Activated CD4-positive, alpha-beta T cell treated with anti-CD3 and anti-CD28 coated beads, Interleukin-2, amount 50 U/mL, for 4 hours (primary cell): ENCODE data around the gene SERPINE1.
"Not testable (repeated sequence)": the region's sequence is repeated elsewhere in the genome, so short reads cannot be mapped to it uniquely, and the experiment has no call there.

Experiments used
- DNase-seq, 2 experiments: peaks; one replicate each; pipeline ENCODE4 v3.0.0-alpha.2; 2020

The SERPINE1 gene

GRCh38 chr7:101103701-101104100 is 23.2 kb upstream of the SERPINE1 start:
- not testable (repeated sequence) for DNase-seq

GRCh38 chr7:101104193-101104713 is 22.7 kb upstream of the SERPINE1 start:
- DNase-seq = no peak

DNA sequence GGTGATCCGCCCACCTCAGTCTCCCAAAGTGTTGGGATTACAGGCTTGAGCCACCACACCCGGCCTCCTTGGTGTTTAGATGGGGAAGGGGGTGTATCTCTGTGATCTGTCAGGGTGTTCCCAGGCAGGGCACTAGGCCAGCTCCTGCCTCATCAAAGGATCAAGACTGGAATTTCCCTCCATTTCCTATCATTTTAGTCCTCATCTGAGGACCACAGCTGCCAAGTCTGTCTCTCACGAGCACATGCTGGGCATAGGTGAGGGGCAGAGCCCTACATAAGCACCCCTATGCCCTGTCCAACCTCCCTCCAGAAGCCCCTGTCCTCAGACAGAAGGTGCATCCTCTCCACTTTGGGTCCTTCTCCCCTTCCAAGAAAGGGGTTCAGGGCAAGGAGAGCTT is 22.1 kb upstream of the SERPINE1 start:
- no peak for DNase-seq

DNA sequence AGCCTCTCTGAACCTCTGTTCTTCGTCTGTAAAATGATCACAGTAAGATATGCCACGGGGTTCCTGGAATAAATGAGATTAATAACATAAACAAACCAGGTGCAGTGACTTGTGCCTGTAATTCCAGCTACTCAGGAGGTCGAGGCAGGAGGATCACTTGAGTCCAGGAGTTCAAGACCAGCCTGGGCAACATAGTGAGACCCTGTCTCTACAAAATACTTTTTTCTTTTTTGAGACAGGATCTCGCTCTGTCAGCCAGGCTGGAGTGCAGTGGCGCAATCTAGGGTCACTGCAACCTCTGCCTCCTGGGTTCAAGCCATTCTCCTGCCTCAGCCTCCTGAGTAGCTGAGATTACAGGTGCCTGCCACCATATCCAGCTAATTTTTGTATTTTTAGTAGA is 21.7 kb upstream of the SERPINE1 start:
- DNase-seq = not testable (repeated sequence)

GRCh38 chr7:101106386-101106785 is 20.5 kb upstream of the SERPINE1 start:
- no peak for DNase-seq

DNA sequence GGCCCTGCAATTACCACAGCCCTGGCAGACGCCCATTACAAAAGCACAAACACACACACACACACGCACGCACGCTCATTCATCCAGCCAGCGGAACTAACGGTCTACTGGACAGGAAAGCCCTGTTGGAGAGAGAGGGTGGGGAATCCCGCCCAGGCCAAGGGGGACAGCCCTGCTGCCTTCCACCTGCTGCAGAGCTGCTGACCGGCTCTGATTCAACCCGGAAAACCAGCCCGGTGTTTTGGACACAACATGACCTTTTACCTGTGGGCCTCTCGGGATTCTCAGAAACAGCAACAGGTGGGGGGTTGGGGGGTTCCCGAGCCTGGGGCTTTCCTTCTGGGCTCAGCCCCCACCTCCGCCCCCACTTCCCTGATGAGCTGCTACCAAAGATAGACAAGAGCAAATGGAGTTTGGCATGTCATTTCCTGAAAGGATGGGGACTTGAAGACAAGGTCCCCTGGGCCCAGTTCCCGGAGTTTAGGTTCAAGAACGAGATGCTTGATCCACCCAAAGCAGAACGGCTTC is 18.5 kb upstream of the SERPINE1 start:
- DNase-seq = no peak

DNA sequence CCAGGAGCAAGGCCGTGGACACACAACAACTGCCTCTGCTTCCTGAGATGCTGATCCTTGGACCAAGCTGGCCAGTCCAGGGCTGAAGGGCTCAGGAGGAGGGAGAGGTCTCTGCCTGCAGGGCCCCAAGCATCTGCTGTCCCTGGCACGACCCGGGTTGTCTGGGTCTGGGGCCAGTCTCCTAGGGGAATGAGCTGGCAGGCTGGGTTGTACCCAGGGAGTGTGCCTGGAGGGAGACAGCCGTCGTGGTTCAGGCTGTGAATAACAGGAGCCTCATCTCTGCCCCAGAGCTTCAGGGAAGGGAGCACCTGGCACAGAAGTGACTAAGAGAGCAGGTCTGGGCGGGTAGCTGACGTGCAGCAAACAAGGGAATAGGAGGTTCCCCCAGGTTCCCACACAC is 17.9 kb upstream of the SERPINE1 start:
- DNase-seq = no peak

GRCh38 chr7:101109368-101109767 is 17.5 kb upstream of the SERPINE1 start:
- DNase-seq = no peak

DNA sequence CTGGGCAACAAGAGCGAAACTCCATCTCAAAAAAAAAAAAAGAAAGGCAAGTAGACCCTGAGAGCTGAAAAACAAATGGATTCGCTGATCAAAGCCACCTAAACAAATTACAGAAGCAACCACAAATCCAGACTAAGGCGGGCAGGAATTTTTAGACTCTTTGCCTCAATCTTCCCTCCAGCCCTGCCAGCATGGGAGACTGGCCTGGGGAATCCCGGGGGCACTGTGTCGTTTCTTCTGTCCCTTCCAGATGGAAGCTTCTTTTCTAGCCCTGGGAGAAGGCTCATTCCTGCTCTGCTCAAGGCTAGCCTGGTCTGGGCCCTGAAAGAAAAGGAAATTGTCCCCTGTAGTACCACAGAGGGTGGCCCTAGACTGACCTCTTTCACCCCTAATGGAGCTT is 15.6 kb upstream of the SERPINE1 start:
- no peak for DNase-seq

- no peak for DNase-seq
Observed at GRCh38 chr7:101112233-101112632, 14.7 kb upstream of the SERPINE1 start.

DNA sequence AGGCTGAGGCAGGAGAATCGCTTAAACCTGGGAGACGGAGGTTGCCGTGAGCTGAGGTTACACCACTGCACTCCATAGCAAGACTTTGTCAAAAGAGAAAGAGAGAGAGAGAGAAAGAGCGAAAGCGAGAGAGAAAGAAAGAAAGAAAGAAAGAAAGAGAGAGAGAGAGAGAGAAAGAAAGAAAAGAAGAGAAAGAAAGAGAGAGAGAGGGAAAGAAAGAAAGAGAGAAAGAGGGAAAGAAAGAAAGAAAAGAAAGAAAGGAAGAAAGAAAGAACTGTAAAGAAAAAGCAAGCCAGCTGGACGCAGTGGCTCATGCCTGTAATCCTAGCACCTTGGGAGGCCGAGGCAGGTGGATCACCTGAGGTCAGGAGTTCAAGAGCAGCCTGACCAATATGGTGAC is 13.8 kb upstream of the SERPINE1 start:
- not testable (repeated sequence) for DNase-seq

GRCh38 chr7:101113836-101114235 is 13.1 kb upstream of the SERPINE1 start:
- DNase-seq = no peak

DNA sequence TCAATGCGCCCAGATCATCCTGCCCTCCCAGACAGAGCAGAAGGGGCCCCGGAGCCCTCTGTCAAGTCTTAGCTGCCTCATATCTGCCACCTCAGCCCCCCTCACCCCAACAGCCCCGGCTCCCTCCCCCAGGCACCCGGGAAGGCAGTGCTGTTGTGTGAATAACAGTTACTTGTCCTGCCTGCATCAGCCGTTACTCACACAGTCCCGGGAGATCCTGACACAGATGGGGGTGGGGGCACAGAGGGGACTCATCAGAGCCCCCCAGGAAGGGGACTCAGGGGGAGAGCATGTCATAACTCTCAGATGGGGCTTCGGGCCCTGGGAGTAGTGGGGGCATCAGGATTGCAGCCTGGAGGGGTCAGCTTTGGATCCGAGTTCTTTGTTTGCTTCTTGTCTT is 12.4 kb upstream of the SERPINE1 start:
- no peak for DNase-seq

GRCh38 chr7:101115215-101115614 is 11.7 kb upstream of the SERPINE1 start:
- no peak for DNase-seq

DNA sequence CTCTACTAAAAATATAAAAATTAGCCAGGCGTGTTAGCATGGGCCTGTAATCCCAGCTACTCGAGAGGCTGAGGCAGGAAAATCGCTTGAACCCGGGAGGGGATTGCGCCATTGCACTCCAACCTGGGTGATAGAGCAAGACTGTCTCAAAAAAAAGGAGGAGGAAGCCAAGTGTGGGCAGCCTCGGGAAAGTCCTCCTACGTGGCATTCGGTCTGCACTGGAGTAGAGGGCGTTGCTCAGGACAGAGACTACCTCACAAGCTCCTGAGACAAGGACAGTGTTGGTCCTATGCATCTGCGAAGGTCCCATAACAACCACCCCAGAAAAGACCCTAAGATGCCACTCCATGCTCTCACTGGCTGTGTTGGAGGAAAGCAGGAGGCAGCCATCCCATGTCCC is 10.0 kb upstream of the SERPINE1 start:
- DNase-seq = no peak

DNA sequence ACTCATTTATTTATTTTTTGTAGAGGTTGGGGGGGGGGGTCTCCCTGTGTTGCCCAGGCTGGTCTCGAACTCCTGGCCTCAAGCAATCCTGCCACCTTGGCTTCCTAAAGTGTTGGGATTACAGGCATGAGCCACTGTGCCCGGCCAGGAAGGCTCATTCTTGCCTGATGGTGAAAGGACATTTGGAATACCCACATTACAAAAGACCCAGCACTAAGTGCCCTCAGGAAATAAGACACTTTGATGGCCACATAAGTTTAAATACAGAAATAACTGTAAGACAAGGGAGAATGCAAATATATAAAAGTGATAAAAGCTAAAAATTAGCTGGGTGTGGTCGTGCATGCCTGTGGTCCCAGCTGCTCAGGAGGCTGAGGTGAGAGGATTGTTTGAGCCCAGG is 8.0 kb upstream of the SERPINE1 start:
- DNase-seq = no peak

DNA sequence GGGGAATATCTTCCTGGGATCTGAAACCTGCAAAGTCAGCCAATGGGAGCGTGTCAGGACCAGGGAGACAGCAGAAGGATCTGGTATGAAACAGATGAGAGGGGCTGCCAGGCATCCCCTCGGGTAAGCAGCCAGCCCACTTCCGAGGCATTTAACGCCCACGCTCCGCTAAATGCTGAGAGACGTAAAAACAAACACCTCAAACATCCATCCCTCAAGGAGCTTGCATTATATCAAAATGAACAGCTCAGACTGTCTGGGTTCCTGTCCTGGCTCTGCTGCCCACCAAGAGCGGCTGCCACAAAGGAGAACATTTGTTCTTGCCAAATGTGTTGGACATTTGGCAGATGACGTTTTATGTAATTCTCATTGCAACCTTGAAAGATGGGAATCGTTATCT is 7.0 kb upstream of the SERPINE1 start:
- no peak for DNase-seq

- no peak for DNase-seq
Observed at GRCh38 chr7:101120315-101120714, 6.6 kb upstream of the SERPINE1 start.

DNA sequence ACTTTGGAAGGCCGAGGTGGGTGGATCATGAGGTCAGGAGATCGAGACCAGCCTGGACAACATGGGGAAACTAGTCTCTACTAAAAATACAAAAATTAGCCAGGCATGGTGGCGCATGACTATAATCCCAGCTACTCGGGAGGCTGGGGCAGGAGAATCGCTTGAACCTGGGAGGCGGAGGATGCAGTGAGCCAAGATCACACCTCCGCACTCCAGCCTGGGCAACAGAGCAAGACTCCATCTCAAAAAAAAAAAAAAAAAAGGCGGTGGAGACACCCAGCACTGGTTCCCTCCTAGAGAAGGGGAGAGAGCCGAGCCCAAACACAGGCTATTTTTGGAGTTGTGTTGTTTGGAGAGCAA is 5.3 kb upstream of the SERPINE1 start:
- not testable (repeated sequence) for DNase-seq

GRCh38 chr7:101121991-101122932 is 4.6 kb upstream of the SERPINE1 start:
- DNase-seq = no peak

- no peak for DNase-seq
Observed at GRCh38 chr7:101122933-101123702, 3.8 kb upstream of the SERPINE1 start.

DNA sequence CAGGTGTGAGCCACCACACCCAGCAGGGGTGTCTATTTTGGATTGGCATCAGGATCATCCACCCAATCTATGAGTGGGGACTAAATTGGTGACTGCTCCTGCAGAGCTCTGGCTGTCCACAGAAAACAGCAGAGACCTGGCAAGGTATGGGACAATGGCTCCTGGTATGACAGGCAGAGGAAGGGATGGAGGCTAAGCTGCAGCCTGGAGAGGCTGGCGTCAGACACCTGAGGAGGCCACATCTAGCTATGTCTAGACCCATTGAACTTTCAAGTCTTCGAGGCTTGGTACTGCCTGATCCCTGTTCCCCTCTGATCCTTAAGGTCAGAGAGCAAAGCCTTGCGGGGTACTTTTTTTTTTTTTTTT is 3.2 kb upstream of the SERPINE1 start:
- no peak for DNase-seq

GRCh38 chr7:101124376-101125056 is 2.4 kb upstream of the SERPINE1 start:
- DNase-seq = no peak
